NCI-H2227 (cell line): Measurements from ENCODE around the gene GBE1.
"Not testable (repeated sequence)": the region's sequence is repeated elsewhere in the genome, so short reads cannot be mapped to it uniquely, and the experiment has no call there.

ENCODE experiments used
- DNase-seq: peaks from one replicate; lab custom pipeline; 2025; ENCODE audit not compliant: unreplicated experiment; lab: John Stamatoyannopoulos, UW

GBE1 gene

DNA sequence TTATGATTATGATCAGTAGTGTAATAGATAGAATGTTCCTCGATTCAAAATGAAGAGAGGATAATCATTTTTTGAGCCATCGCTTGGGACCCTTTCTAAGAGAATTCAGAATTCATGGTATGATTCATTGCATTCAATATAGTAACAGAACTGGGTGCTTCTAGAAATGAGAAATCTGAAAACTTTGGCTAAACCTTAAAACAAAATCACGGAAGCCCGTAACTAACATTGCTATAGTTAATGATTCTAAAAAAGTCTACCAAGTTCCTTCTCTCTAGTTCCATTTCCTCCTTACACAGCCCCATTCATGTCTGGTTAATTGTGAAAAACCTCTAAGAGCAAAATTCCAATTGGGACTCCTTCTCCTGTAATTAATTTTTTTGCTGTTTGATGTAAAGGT lies 217.1 kb downstream of the GBE1 start:
- no peak for DNase-seq

- no peak for DNase-seq
Observed at GRCh38 chr3:81540787-81541186, 220.7 kb downstream of the GBE1 start.

- DNase-seq = no peak
Observed at GRCh38 chr3:81531846-81532245, 229.6 kb downstream of the GBE1 start.

GRCh38 chr3:81531263-81531662 lies 230.2 kb downstream of the GBE1 start:
- no peak for DNase-seq

GRCh38 chr3:81530180-81530939 lies 231.1 kb downstream of the GBE1 start:
- DNase-seq = no peak

- DNase-seq = no peak
Observed at GRCh38 chr3:81521855-81522254, 239.6 kb downstream of the GBE1 start.

GRCh38 chr3:81518945-81519344 lies 242.5 kb downstream of the GBE1 start:
- DNase-seq = no peak

GRCh38 chr3:81516042-81516441 lies 245.4 kb downstream of the GBE1 start:
- no peak for DNase-seq

- no peak for DNase-seq
Observed at GRCh38 chr3:81513591-81513990, 247.9 kb downstream of the GBE1 start.

DNA sequence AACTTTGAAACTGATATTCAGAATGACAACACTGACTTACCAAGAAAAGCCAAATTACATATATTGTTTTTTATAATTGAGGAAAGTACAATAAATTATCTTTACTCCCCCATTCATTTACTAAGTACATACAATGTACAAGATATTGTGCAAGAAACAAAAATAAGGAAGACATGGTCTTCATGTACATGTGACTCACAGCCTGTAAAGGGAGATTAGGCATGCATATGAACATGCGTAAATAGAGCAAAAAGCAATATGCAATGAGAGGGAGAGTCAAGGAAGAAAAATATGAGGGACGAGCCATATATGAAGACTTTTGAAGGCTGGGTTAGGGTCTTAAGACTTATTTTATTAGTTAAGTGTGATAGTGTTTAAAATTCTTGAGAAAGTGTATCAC lies 258.4 kb downstream of the GBE1 start:
- DNase-seq = no peak

DNA sequence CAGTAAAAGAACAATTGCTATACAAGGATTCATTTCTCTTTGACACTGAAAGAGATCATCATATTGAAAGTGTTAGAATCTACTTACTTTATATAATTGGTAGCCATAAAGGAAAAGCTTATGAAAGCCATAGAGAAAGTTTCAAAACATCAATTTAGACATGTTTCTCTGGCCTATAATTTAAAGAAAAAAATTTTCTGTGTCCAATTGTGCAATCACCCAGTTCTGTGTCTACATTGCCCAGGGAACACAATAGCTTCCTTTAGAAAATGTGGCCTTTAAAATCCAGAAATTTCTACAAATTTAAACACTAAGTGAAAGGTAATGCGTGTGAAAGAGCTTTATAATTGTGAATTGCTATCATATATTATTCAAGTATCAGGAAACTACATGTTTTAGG lies 259.2 kb downstream of the GBE1 start:
- peak; percentile 27 for DNase-seq

GRCh38 chr3:81500039-81500438 lies 261.4 kb downstream of the GBE1 start:
- no peak for DNase-seq

DNA sequence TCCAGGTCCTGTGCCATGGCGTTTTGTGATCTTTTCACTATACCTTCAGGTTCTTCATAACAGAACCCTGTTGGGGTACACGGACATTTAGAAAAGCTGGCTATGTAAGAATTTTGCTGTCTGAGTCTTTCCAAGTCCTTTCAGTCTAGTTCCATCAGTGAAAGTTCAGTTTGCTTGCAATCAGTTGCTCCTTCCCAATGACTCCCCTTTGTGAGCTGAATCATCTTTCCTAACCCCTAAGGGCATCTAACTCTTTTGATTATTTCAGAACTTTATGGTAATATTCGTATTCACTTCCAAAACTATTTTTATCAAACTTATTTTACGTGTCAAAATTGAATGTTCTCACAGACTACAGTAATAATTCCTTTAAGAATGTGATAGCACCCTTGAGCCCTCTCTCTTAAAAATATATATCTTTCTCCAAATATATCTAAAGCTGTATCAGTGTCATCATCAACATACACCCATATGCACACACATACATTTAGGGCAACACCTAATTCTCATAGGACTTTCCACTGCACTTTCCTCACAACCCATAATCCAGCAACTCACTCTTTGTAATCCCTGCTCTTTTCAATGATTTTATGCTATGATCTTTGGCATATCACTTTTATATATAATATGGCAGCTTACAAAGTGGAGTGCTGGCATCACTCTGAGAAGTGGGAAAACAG lies 263.7 kb downstream of the GBE1 start:
- DNase-seq = no peak

DNA sequence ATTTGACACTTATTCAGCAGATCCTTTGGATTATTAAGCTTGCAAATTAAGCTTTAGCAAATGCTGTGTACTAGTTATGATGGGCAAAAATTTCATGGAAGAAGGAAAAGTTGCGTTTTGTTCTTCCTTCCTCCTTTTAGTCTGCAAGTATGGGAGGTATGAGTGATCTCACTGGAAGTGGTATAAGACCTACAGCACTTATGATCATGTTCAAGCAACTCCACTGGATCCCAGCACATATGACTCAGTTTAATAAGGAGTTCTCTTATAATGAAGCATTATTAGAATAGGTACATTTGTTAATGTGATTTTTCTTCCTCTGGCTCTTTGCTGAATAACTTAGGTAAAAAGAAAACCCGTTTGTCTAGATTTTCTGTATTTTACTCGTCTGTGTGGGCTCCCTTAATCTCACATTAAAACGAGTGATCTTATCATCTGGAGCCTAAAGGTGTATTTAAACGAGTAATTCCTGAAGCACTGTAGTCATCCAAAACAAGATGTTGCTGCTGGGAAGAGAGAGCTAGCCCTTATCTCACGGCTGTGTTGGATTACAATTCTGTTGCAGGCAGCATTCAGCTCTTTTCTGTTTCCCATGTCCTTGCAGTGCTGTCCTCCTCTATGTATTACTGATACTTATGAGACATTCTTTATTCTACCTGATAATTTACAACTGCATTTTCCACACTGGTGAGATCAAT lies 264.9 kb downstream of the GBE1 start:
- DNase-seq = no peak

- not testable (repeated sequence) for DNase-seq
Observed at GRCh38 chr3:81492471-81492870, 269.0 kb downstream of the GBE1 start.

GRCh38 chr3:81492040-81492439 lies 269.4 kb downstream of the GBE1 start:
- DNase-seq = no peak

DNA sequence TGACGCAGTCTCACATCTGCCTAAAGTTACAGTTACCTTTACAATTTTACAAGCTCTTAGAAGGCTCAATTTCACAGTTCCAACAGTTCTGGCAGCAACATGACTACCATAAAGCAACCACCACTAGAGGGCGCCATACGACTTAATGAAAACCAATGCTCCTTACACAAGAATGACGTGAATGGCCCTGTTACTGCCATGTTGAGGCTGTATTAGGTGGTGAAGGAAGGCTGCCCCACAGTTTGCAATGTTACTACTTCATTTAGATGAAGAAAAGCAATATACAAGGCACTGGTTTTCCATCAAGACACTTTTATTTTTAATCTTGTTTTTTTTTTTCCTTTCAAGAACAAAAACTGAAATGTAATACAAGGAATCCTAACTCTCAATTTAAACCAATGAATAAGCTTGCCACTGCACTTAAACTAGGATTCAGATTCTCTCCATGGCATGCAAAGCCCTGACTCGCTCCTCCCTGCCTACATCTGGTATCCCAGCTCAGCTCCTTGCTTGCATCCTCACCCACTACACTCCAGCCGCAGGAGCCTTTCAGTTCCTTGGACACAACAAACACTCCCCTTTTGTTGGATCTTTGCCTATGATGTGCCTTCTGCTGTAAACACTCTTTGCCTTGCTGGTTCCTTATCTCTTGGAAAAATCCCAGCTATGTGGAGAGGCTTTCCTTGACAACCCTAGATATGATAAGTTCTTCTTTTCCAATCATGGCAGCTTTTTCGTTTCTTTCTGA lies 270.7 kb downstream of the GBE1 start:
- DNase-seq = peak; percentile 87

- no peak for DNase-seq
Observed at GRCh38 chr3:81485444-81485865, 276.0 kb downstream of the GBE1 start.

- DNase-seq = no peak
Observed at GRCh38 chr3:81484520-81484919, 276.9 kb downstream of the GBE1 start.

GRCh38 chr3:81483046-81483445 lies 278.4 kb downstream of the GBE1 start:
- no peak for DNase-seq

DNA sequence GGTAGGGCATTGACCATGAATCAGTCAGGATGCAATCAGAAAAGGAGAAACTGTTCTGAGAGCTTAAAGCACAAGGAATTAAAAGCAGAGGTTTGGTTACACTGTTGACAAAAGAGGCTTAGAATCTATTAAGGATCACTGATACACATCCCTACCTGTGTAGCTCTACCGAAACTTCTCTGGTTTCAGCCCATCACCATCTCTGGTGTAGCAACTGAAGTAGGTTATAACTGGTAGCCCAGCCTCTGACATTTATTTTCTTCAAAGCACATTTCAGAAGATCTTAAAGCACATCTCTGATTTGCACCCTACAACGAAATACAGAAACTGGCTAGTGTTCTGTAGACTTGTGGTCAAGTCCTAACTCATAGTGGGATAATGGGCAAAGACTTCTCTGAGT lies 283.7 kb downstream of the GBE1 start:
- DNase-seq = no peak
